Measurements from ENCODE around the gene GALK1.
A peak's percentile ranks its signal among the peaks of the same experiment; 100 is the strongest.

GALK1 gene

DNA sequence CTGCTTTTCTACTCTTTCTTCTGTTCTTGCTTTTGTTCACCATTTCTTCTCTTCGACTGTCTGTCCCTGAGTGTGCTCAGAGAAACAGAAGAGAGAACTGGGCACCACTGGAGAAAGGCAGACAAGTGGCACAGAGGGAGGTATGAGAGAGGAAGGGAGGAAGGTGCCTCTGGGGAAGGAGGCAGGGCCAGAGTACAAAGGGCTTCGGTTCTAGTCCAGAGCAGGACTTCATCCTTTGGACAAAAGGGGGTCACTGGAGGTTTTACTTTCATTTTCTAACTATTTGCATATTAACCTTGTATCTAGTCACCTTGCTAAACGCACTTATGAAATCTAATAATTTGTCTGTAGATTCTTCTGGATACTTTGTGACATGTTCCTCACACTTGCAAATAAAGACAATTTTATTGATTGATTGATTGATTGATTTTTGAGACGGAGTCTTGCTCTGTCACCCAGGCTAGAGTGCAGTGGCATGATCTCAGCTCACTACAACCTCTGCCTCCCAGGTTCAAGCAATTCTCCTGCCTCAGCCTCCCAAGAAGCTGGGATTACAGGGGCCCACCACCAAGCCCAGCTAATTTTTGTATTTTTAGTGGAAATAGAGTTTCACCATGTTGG lies 30.2 kb downstream of the GALK1 start:
- peak overlapping the region; percentile 80 for H2AFZ ChIP-seq (ENCODE audit: low read length)

GRCh38 chr17:75733471-75733870 lies 31.5 kb downstream of the GALK1 start:
- H3K27me3 ChIP-seq (ENCODE audit: insufficient read depth, low read length, poor library complexity, severe bottlenecking) = no peaks in the 10 kb centered on the region
- H4K20me1 ChIP-seq (ENCODE audit: insufficient read depth, low read length, poor library complexity, severe bottlenecking) = no peaks in the 10 kb centered on the region
- H3K9me3 ChIP-seq (ENCODE audit: insufficient read depth, low read depth, low read length) = no peaks in the 10 kb centered on the region
- no peak overlapping the region for H2AFZ ChIP-seq (ENCODE audit: low read length)
- H3K79me2 ChIP-seq (ENCODE audit: insufficient read depth, low read length) = no peaks in the 10 kb centered on the region
- no peaks in the 10 kb centered on the region for H3K4me1 ChIP-seq (ENCODE audit: insufficient read depth, low read length, poor library complexity, severe bottlenecking)
- H3K9me2 ChIP-seq (replicated peaks; ENCODE audit: low read depth, low read length) = no peaks in the 10 kb centered on the region
- H3K9ac ChIP-seq (ENCODE audit: low read depth, low read length, poor library complexity, severe bottlenecking) = no peak overlapping the region
- H3K36me3 ChIP-seq (ENCODE audit: insufficient read depth, low read length) = no peaks in the 10 kb centered on the region
- H3F3A ChIP-seq (ENCODE audit: low read depth) = no peaks in the 10 kb centered on the region
- no peak for TF ChIP-seq EZH2phosphoT487 (IDR thresholded peaks at IDR 0.05; ENCODE audit: borderline replicate concordance)
- TF ChIP-seq, protein P1, sequence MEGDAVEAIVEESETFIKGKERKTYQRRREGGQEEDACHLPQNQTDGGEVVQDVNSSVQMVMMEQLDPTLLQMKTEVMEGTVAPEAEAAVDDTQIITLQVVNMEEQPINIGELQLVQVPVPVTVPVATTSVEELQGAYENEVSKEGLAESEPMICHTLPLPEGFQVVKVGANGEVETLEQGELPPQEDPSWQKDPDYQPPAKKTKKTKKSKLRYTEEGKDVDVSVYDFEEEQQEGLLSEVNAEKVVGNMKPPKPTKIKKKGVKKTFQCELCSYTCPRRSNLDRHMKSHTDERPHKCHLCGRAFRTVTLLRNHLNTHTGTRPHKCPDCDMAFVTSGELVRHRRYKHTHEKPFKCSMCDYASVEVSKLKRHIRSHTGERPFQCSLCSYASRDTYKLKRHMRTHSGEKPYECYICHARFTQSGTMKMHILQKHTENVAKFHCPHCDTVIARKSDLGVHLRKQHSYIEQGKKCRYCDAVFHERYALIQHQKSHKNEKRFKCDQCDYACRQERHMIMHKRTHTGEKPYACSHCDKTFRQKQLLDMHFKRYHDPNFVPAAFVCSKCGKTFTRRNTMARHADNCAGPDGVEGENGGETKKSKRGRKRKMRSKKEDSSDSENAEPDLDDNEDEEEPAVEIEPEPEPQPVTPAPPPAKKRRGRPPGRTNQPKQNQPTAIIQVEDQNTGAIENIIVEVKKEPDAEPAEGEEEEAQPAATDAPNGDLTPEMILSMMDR (conservative IDR thresholded peaks at IDR 0.05; ENCODE audit: low read length) = no peak
- no peak overlapping the region for H3K4me3 ChIP-seq (ENCODE audit: low read length, poor library complexity, severe bottlenecking)
- no peak overlapping the region for H3K4me2 ChIP-seq (ENCODE audit: low read depth, low read length, poor library complexity, severe bottlenecking)

More for the DNA sequence above, 30.2 kb downstream of the GALK1 start:
- Histone ChIP-seq H3K9me3 (ENCODE audit: insufficient read depth, low read depth, low read length) (no peaks in the 10 kb centered on the region), H3K9me2 (replicated peaks; ENCODE audit: low read depth, low read length) (no peaks in the 10 kb centered on the region), H3K36me3 (ENCODE audit: insufficient read depth, low read length) (no peaks in the 10 kb centered on the region), H3K79me2 (ENCODE audit: insufficient read depth, low read length) (no peaks in the 10 kb centered on the region), H3K4me2 (ENCODE audit: low read depth, low read length, poor library complexity, severe bottlenecking) (peak overlapping the region; percentile 25), H3K4me3 (ENCODE audit: low read length, poor library complexity, severe bottlenecking) (no peak overlapping the region), H3F3A (ENCODE audit: low read depth) (no peaks in the 10 kb centered on the region), H4K20me1 (ENCODE audit: insufficient read depth, low read length, poor library complexity, severe bottlenecking) (no peaks in the 10 kb centered on the region), H3K4me1 (ENCODE audit: insufficient read depth, low read length, poor library complexity, severe bottlenecking) (no peaks in the 10 kb centered on the region), H3K9ac (ENCODE audit: low read depth, low read length, poor library complexity, severe bottlenecking) (no peak overlapping the region), H3K27me3 (ENCODE audit: insufficient read depth, low read length, poor library complexity, severe bottlenecking) (no peaks in the 10 kb centered on the region)
- TF ChIP-seq EZH2phosphoT487 (IDR thresholded peaks at IDR 0.05; ENCODE audit: borderline replicate concordance) = no peak
- TF ChIP-seq, protein P1 (conservative IDR thresholded peaks at IDR 0.05; ENCODE audit: low read length) = no peak

DNA sequence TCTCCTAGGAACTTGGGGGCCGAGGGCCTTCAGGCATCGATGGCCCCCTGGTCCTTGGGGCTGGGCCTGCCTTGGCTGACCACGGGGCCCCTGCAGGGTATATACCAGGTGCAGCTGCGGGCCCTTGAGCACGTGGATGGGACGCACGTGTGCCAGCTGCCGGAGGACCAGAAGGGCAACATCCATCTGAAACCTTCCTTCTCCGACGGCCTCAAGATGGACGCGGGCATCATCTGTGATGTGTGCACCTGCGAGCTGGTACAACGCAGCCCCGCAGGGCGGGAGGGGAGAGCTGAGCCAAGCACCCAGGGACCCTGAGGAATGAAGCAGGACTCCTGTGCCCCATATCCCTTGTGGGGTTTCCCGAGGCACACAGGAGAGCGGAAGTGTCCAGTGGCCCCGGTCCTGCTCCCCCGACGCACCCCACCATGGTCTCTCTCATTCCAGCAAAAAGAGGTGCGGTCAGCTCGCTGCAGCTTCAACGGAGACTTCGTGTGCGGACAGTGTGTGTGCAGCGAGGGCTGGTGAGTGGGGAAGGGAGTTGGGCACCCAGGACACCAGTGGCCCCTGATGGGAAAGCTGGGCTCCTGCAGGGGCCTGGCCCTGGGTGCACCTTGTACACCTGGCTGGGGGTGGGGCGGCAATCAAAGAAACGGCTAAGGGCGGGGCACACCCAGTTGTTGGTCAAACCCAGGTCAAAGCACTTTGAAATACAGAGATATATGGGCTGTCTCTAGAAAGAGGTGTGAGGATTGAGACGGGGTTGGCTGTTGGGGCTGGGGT lies 33.1 kb downstream of the GALK1 start:
- TF ChIP-seq, protein P1 (conservative IDR thresholded peaks at IDR 0.05; ENCODE audit: low read length) = no peak
- no peak for TF ChIP-seq EZH2phosphoT487 (IDR thresholded peaks at IDR 0.05; ENCODE audit: borderline replicate concordance)
- Histone ChIP-seq H3K27me3 (ENCODE audit: insufficient read depth, low read length, poor library complexity, severe bottlenecking) (no peaks in the 10 kb centered on the region), H3K9me3 (ENCODE audit: insufficient read depth, low read depth, low read length) (no peaks in the 10 kb centered on the region), H2AFZ (ENCODE audit: low read length) (no peak overlapping the region), H4K20me1 (ENCODE audit: insufficient read depth, low read length, poor library complexity, severe bottlenecking) (no peaks in the 10 kb centered on the region), H3K4me2 (ENCODE audit: low read depth, low read length, poor library complexity, severe bottlenecking) (no peak overlapping the region), H3K9ac (ENCODE audit: low read depth, low read length, poor library complexity, severe bottlenecking) (no peak overlapping the region), H3K4me1 (ENCODE audit: insufficient read depth, low read length, poor library complexity, severe bottlenecking) (no peaks in the 10 kb centered on the region), H3K79me2 (ENCODE audit: insufficient read depth, low read length) (no peaks in the 10 kb centered on the region), H3F3A (ENCODE audit: low read depth) (no peaks in the 10 kb centered on the region), H3K36me3 (ENCODE audit: insufficient read depth, low read length) (no peaks in the 10 kb centered on the region), H3K4me3 (ENCODE audit: low read length, poor library complexity, severe bottlenecking) (no peak overlapping the region), H3K9me2 (replicated peaks; ENCODE audit: low read depth, low read length) (no peaks in the 10 kb centered on the region)

All from Loucy (cell line).